BE2C (cell line): ENCODE measurements around the gene SPRR2F.
"Not testable (repeated sequence)": the region's sequence is repeated elsewhere in the genome, so short reads cannot be mapped to it uniquely, and the experiment has no call there.

Experiments
- DNase-seq: peaks from one replicate; pipeline ENCODE4 v3.0.0-alpha.2; 2020
- H3K27me3 ChIP-seq: fragments of 250-450 bp; sonication (Bioruptor Pico); 2 replicates; pipeline ENCODE4 v1.5.1; 2020; ENCODE audit warnings: mild to moderate bottlenecking
- H3K36me3 ChIP-seq: fragments of 250-450 bp; sonication (Bioruptor Pico); 2 replicates; pipeline ENCODE4 v1.5.1; 2020; ENCODE audit warnings: mild to moderate bottlenecking
- H3K4me1 ChIP-seq: fragments of 250-450 bp; sonication (Bioruptor Pico); 2 replicates; pipeline ENCODE4 v1.5.1; 2020
- H3K4me3 ChIP-seq: 2 replicates; pipeline ENCODE4 v1.5.1; 2011; ENCODE audit warnings: low read depth, low read length
- H3K9me3 ChIP-seq: fragments of 250-450 bp; sonication (Bioruptor Pico); 2 replicates; pipeline ENCODE4 v1.5.1; 2020
- CTCF ChIP-seq: IDR thresholded peaks from 2 replicates; pipeline ENCODE4 v1.5.1; 2012; ENCODE audit warnings: mild to moderate bottlenecking, low read depth, low read length

The SPRR2F gene

GRCh38 chr1:153133743-153134142 is 20.4 kb upstream of the SPRR2F start:
- no peaks in the 10 kb centered on the region for H3K36me3 ChIP-seq
- DNase-seq, result no peak
- no peaks in the 10 kb centered on the region for H3K4me1 ChIP-seq
- peaks cover 4% of the 10 kb centered on the region; the same call in 1 of the 2 replicates for H3K27me3 ChIP-seq
- H3K4me3 ChIP-seq, result no peak overlapping the region
- TF ChIP-seq CTCF, result no peak
- no peaks in the 10 kb centered on the region for H3K9me3 ChIP-seq

GRCh38 chr1:153133267-153133666 is 20.0 kb upstream of the SPRR2F start:
- H3K36me3 ChIP-seq, result no peaks in the 10 kb centered on the region
- TF ChIP-seq CTCF, result no peak
- no peak for DNase-seq
- peaks cover 4% of the 10 kb centered on the region; the same call in 1 of the 2 replicates for H3K27me3 ChIP-seq
- H3K4me1 ChIP-seq, result no peaks in the 10 kb centered on the region
- no peak overlapping the region for H3K4me3 ChIP-seq
- H3K9me3 ChIP-seq, result no peaks in the 10 kb centered on the region

- DNase-seq, H3K27me3 ChIP-seq, H3K4me1 ChIP-seq, H3K9me3 ChIP-seq, H3K4me3 ChIP-seq, H3K36me3 ChIP-seq: not testable (repeated sequence)
These were observed 15.4 kb upstream of the SPRR2F start for GRCh38 chr1:153128688-153129087.

- H3K36me3 ChIP-seq, result no peaks in the 10 kb centered on the region
- no peak for DNase-seq
These were observed 14.0 kb upstream of the SPRR2F start for GRCh38 chr1:153127296-153127695.

GRCh38 chr1:153125536-153125935 is 12.2 kb upstream of the SPRR2F start:
- H3K4me3 ChIP-seq, result no peak overlapping the region
- no peaks in the 10 kb centered on the region for H3K4me1 ChIP-seq
- H3K9me3 ChIP-seq, result no peaks in the 10 kb centered on the region
- H3K27me3 ChIP-seq, result peaks cover 4% of the 10 kb centered on the region; the same call in 1 of the 2 replicates
- no peak for TF ChIP-seq CTCF
- DNase-seq, result no peak
- H3K36me3 ChIP-seq, result no peaks in the 10 kb centered on the region

More at GRCh38 chr1:153127296-153127695, 14.0 kb upstream of the SPRR2F start:
- 0 out of 2 replicates have a peak, but pooled peaks cover 4% of the 10 kb centered on the region for H3K27me3 ChIP-seq
- H3K9me3 ChIP-seq, result no peaks in the 10 kb centered on the region
- no peak for TF ChIP-seq CTCF
- H3K4me3 ChIP-seq, result no peak overlapping the region
- no peaks in the 10 kb centered on the region for H3K4me1 ChIP-seq

GRCh38 chr1:153123793-153124192 is 10.5 kb upstream of the SPRR2F start:
- H3K4me3 ChIP-seq, DNase-seq: not testable (repeated sequence)

GRCh38 chr1:153122831-153123421 is 9.6 kb upstream of the SPRR2F start:
- no peaks in the 10 kb centered on the region for H3K4me1 ChIP-seq
- TF ChIP-seq CTCF, result no peak
- H3K9me3 ChIP-seq, result no peaks in the 10 kb centered on the region
- H3K4me3 ChIP-seq, result no peak overlapping the region
- no peak for DNase-seq
- no peaks in the 10 kb centered on the region; the same call in 1 of the 2 replicates for H3K27me3 ChIP-seq
- H3K36me3 ChIP-seq, result no peaks in the 10 kb centered on the region

More at GRCh38 chr1:153123793-153124192, 10.5 kb upstream of the SPRR2F start:
- not testable (repeated sequence) for H3K27me3 ChIP-seq, H3K9me3 ChIP-seq, H3K36me3 ChIP-seq, H3K4me1 ChIP-seq
